ENCODE results near the gene LDLRAD4. TPM values are rescaled to one million over a fixed set of nuclear protein-coding genes. Genes with fewer than 3 reads are reported as not detected.

Gene LDLRAD4
- total RNA-seq, 6 donors from 2014 or later, result 19.5 to 26.6 (median 24.4) TPM

GRCh38 chr18:13262839-13263691, 44.5 kb downstream of the LDLRAD4 start:
- DNase-seq, result no peak
- Histone ChIP-seq H3K36me3 (no peaks in the 10 kb centered on the region), H3K4me1 (peaks cover 22 to 31% (median 25%) of the 10 kb centered on the region in 4 donors), H3K9me3 (no peaks in the 10 kb centered on the region), H3K27ac (no peak overlapping the region), H3K4me3 (no peak overlapping the region), H3K27me3 (no peaks in the 10 kb centered on the region)
- no peak for TF ChIP-seq POLR2A (IDR thresholded peaks at IDR 0.05)
- TF ChIP-seq POLR2AphosphoS5 (IDR thresholded peaks at IDR 0.05), result no peak
- TF ChIP-seq EP300 (IDR thresholded peaks at IDR 0.05), result no peak
- TF ChIP-seq CTCF (IDR thresholded peaks at IDR 0.05), result no peak
- ATAC-seq (ENCODE audit: low FRiP score in 2 of 2), result no peak
- 94% methylated on average over 18 to 25 of the region's 50 CpGs for WGBS, 2 donors

GRCh38 chr18:13264091-13265007, 45.8 kb downstream of the LDLRAD4 start:
- 85 to 86% methylated on average over 16 to 19 of the region's 19 CpGs for WGBS, 2 donors
- no peaks in the 10 kb centered on the region for H3K27me3 ChIP-seq
- ATAC-seq (ENCODE audit: low FRiP score in 2 of 2) (peak in 1 of 2 donors; percentile 62), DNase-seq (no peak)
- H3K27ac ChIP-seq, result no peak overlapping the region
- no peak overlapping the region for H3K4me3 ChIP-seq
- TF ChIP-seq POLR2AphosphoS5 (IDR thresholded peaks at IDR 0.05), result no peak
- no peaks in the 10 kb centered on the region for H3K9me3 ChIP-seq
- no peaks in the 10 kb centered on the region for H3K36me3 ChIP-seq
- H3K4me1 ChIP-seq, result peaks cover 24 to 37% (median 30%) of the 10 kb centered on the region in 4 donors

DNA sequence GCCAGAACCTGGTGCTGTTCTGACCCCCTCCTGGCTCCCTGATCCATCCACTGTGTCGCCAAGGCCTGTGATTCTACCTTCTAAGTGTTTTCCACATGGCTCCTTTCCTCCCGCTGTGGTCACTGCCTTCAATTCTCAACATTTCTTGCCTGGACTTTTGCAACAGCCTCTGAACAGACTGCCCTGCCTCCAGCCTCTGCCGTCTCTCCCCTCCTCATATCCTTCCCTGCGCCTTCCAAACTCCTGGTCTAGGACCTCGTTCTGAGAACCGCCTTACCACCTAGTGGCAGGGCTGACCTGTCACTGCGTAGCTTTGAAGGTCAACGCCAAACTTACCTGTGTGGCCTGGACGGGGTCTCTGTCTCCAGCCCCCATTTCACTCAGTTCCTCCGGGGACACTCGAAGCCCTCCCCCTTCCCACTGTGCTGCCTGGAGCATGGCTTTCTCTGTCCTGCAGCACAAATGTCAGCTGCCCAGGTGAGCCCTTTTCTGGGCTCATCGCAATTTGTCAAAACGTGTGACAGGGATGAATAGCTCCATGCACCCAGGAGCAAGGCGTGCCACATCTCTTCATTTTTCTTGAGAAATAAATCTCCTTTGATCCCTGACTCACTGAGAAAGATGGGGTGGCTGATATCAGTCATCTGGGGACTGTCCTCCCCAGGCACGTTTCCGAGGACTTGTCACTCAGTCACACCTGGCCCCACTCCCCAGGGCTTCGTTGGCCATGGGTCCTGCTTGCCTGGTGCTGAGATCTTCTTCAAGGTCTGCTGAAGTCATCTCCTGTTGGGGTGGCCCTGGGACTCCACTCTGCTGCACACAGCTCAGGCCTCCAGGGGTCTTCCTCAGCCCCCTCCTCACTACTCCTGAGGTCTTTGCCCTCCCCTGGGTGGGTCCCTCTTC, 46.7 kb downstream of the LDLRAD4 start:
- Histone ChIP-seq H3K27ac (no peak overlapping the region), H3K9me3 (no peaks in the 10 kb centered on the region), H3K4me1 (peaks cover 19 to 35% (median 25%) of the 10 kb centered on the region in 4 donors), H3K4me3 (no peak overlapping the region), H3K27me3 (no peaks in the 10 kb centered on the region), H3K36me3 (no peaks in the 10 kb centered on the region)
- DNase-seq (no peak), ATAC-seq (ENCODE audit: low FRiP score in 2 of 2) (no peak)
- WGBS, 2 donors, result 92 to 93% methylated on average over 17 of the region's 17 CpGs
- TF ChIP-seq POLR2A (IDR thresholded peaks at IDR 0.05), result no peak
- no peak for TF ChIP-seq CTCF (IDR thresholded peaks at IDR 0.05)
- no peak for TF ChIP-seq EP300 (IDR thresholded peaks at IDR 0.05)
- no peak for TF ChIP-seq POLR2AphosphoS5 (IDR thresholded peaks at IDR 0.05)

DNA sequence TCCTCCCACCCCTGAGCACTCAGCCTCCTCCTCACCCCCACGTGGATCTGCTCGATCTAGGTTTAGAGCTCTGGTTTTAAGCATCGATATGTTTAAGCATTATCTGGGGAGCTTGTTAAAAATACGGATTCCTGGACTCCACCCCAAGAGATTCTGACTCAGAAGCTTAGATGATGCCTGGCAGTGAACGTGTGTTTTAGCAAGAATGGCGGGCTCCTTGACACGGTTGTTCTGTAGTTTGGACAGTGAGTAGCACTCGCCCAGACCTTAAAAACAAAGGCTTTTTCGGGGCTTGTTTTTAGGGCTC, 47.3 kb downstream of the LDLRAD4 start:
- H3K36me3 ChIP-seq, result no peaks in the 10 kb centered on the region
- H3K4me1 ChIP-seq, result peaks cover 13 to 29% (median 19%) of the 10 kb centered on the region in 4 donors
- WGBS, 2 donors, result 83 to 85% methylated on average over 9 of the region's 9 CpGs
- H3K27me3 ChIP-seq, result no peaks in the 10 kb centered on the region
- no peaks in the 10 kb centered on the region for H3K9me3 ChIP-seq
- H3K27ac ChIP-seq, result no peak overlapping the region
- no peak for TF ChIP-seq EP300 (IDR thresholded peaks at IDR 0.05)
- no peak for TF ChIP-seq POLR2A (IDR thresholded peaks at IDR 0.05)
- TF ChIP-seq POLR2AphosphoS5 (IDR thresholded peaks at IDR 0.05), result no peak
- no peak for TF ChIP-seq CTCF (IDR thresholded peaks at IDR 0.05)
- H3K4me3 ChIP-seq, result no peak overlapping the region
- no peak for DNase-seq
- ATAC-seq (ENCODE audit: low FRiP score in 2 of 2), result no peak

Data from upper lobe of left lung (tissue), 6 donors.